Suppressor macrophage treated with lipopolysaccharide for 1 hour (primary cell): ENCODE measurements around the gene CHTF8.
"Not testable (repeated sequence)": the region's sequence is repeated elsewhere in the genome, so short reads cannot be mapped to it uniquely, and the experiment has no call there.

Experiments used
- DNase-seq, 3 donors: peaks; one replicate each; pipeline ENCODE4 v3.0.0-alpha.2; 2020 to 2022

Gene CHTF8

GRCh38 chr16:69138608-69139007 lies 6.2 kb upstream of the CHTF8 start:
- DNase-seq = no peak

- DNase-seq = peak in 1 of 3 donors; percentile 12
Measured at GRCh38 chr16:69133373-69133954, 1.1 kb upstream of the CHTF8 start.

- DNase-seq = peak; percentile 73 to 91 (median 75)
Measured at GRCh38 chr16:69131839-69132423, 457 bp downstream of the CHTF8 start.

GRCh38 chr16:69131167-69131838 lies 1.1 kb downstream of the CHTF8 start:
- peak; percentile 50 to 70 (median 62) for DNase-seq

GRCh38 chr16:69130461-69130860 lies 1.9 kb downstream of the CHTF8 start:
- DNase-seq = no peak

- DNase-seq = no peak
Measured at GRCh38 chr16:69127966-69128510, 4.3 kb downstream of the CHTF8 start.

GRCh38 chr16:69126801-69127200 lies 5.6 kb downstream of the CHTF8 start:
- DNase-seq = not testable (repeated sequence)

GRCh38 chr16:69126221-69126620 lies 6.2 kb downstream of the CHTF8 start:
- no peak for DNase-seq

- not testable (repeated sequence) for DNase-seq
Measured at GRCh38 chr16:69124961-69125360, 7.4 kb downstream of the CHTF8 start.

- not testable (repeated sequence) for DNase-seq
Measured at GRCh38 chr16:69124406-69124805, 8.0 kb downstream of the CHTF8 start.

GRCh38 chr16:69123910-69124309 lies 8.5 kb downstream of the CHTF8 start:
- peak; percentile 78 to 88 (median 86) for DNase-seq

GRCh38 chr16:69120096-69120664 lies 12.2 kb downstream of the CHTF8 start:
- DNase-seq = no peak

- no peak for DNase-seq
Measured at GRCh38 chr16:69119536-69119935, 12.9 kb downstream of the CHTF8 start.

GRCh38 chr16:69118994-69119393 lies 13.4 kb downstream of the CHTF8 start:
- no peak for DNase-seq

- no peak for DNase-seq
Measured at GRCh38 chr16:69118468-69118867, 13.9 kb downstream of the CHTF8 start.

- DNase-seq = no peak
Measured at GRCh38 chr16:69116906-69117305, 15.5 kb downstream of the CHTF8 start.

- DNase-seq = no peak
Measured at GRCh38 chr16:69116256-69116875, 16.0 kb downstream of the CHTF8 start.

GRCh38 chr16:69115837-69116236 lies 16.6 kb downstream of the CHTF8 start:
- DNase-seq = no peak

- DNase-seq = no peak
Measured at GRCh38 chr16:69115361-69115760, 17.0 kb downstream of the CHTF8 start.

GRCh38 chr16:69114976-69115355 lies 17.4 kb downstream of the CHTF8 start:
- no peak for DNase-seq

GRCh38 chr16:69114346-69114975 lies 17.9 kb downstream of the CHTF8 start:
- no peak for DNase-seq

GRCh38 chr16:69113216-69113615 lies 19.2 kb downstream of the CHTF8 start:
- DNase-seq = no peak
